NCI-H2196 treated with DMSO at 0.1 percent for 48 hours (cell line): ENCODE results near the gene KCNJ4.

Experiments
- DNase-seq: peaks from one replicate; lab custom pipeline; 2025; ENCODE audit not compliant: unreplicated experiment; lab: John Stamatoyannopoulos, UW

Gene KCNJ4

GRCh38 chr22:38453066-38453672, 1.8 kb downstream of the KCNJ4 start:
- DNase-seq: no peak

- DNase-seq: no peak
Observed at GRCh38 chr22:38452373-38453065, 2.5 kb downstream of the KCNJ4 start.

- no peak for DNase-seq
Observed at GRCh38 chr22:38451864-38452263, 3.1 kb downstream of the KCNJ4 start.

GRCh38 chr22:38451404-38451803, 3.6 kb downstream of the KCNJ4 start:
- no peak for DNase-seq

- DNase-seq: no peak
Observed at GRCh38 chr22:38450234-38450797, 4.7 kb downstream of the KCNJ4 start.

GRCh38 chr22:38449776-38450175, 5.2 kb downstream of the KCNJ4 start:
- no peak for DNase-seq

- no peak for DNase-seq
Observed at GRCh38 chr22:38448945-38449745, 5.9 kb downstream of the KCNJ4 start.

GRCh38 chr22:38446018-38446601, 8.9 kb downstream of the KCNJ4 start:
- DNase-seq: no peak

- DNase-seq: no peak
Observed at GRCh38 chr22:38444783-38445182, 10.2 kb downstream of the KCNJ4 start.

- no peak for DNase-seq
Observed at GRCh38 chr22:38443628-38444521, 11.1 kb downstream of the KCNJ4 start.

GRCh38 chr22:38442967-38443627, 11.9 kb downstream of the KCNJ4 start:
- DNase-seq: no peak

- no peak for DNase-seq
Observed at GRCh38 chr22:38441620-38442287, 13.2 kb downstream of the KCNJ4 start.

- no peak for DNase-seq
Observed at GRCh38 chr22:38440747-38441350, 14.2 kb downstream of the KCNJ4 start.

GRCh38 chr22:38437416-38437815, 17.6 kb downstream of the KCNJ4 start:
- DNase-seq: no peak

GRCh38 chr22:38436629-38437395, 18.2 kb downstream of the KCNJ4 start:
- no peak for DNase-seq

GRCh38 chr22:38435965-38436364, 19.0 kb downstream of the KCNJ4 start:
- DNase-seq: no peak

GRCh38 chr22:38435010-38435409, 20.0 kb downstream of the KCNJ4 start:
- no peak for DNase-seq

GRCh38 chr22:38433871-38434270, 21.1 kb downstream of the KCNJ4 start:
- DNase-seq: no peak
